Mononuclear cell (primary cell): ENCODE results near the gene SPATS1. TPM values are rescaled to one million over a fixed set of nuclear protein-coding genes. Genes with fewer than 3 reads are reported as not detected.

Experiments used
- H3K27me3 ChIP-seq: 2 replicates; pipeline ENCODE4 v1.6.0; 2011; ENCODE audit warnings: low read length, control low read depth; ENCODE audit not compliant: insufficient read depth
- H3K4me1 ChIP-seq: 2 replicates; pipeline ENCODE4 v1.5.1; 2011; ENCODE audit warnings: mild to moderate bottlenecking, low read length, control low read depth; ENCODE audit not compliant: insufficient read depth
- H3K4me3 ChIP-seq: 2 replicates; pipeline ENCODE4 v1.5.1; 2011; ENCODE audit warnings: mild to moderate bottlenecking, low read length, moderate library complexity
- H3K9me3 ChIP-seq: 2 replicates; pipeline ENCODE4 v1.5.1; 2011; ENCODE audit warnings: low read depth, mild to moderate bottlenecking, control low read depth, low read length
- total RNA-seq: library from RNA; depleted of rRNA; stranded (reverse); fragments of >200 nt; gene quantifications from one replicate; pipeline ENCODE4 v1.2.3, GENCODE V29; 2012

The SPATS1 gene
- total RNA-seq, 1 donor, result not detected

GRCh38 chr6:44381739-44382138, 39.3 kb downstream of the SPATS1 start:
- no peaks in the 10 kb centered on the region for H3K27me3 ChIP-seq
- H3K9me3 ChIP-seq, result no peaks in the 10 kb centered on the region
- H3K4me1 ChIP-seq, result peaks cover 19% of the 10 kb centered on the region
- no peak overlapping the region for H3K4me3 ChIP-seq

- no peaks in the 10 kb centered on the region for H3K9me3 ChIP-seq
- H3K27me3 ChIP-seq, result no peaks in the 10 kb centered on the region
- peak overlapping the region; percentile 72 for H3K4me3 ChIP-seq
- peaks cover 40% of the 10 kb centered on the region for H3K4me1 ChIP-seq
Measured at GRCh38 chr6:44386364-44386928, 44.0 kb downstream of the SPATS1 start.

GRCh38 chr6:44386929-44387345, 44.5 kb downstream of the SPATS1 start:
- peaks cover 35% of the 10 kb centered on the region for H3K4me1 ChIP-seq
- H3K4me3 ChIP-seq, result peak overlapping the region; percentile 72
- no peaks in the 10 kb centered on the region for H3K9me3 ChIP-seq
- H3K27me3 ChIP-seq, result no peaks in the 10 kb centered on the region

GRCh38 chr6:44387346-44388134, 45.1 kb downstream of the SPATS1 start, which contains the start of gene CDC5L:
Gene CDC5L (plus strand): TSS chr6:44387706. CDS start chr6:44387824, 118 bp downstream.
- Histone ChIP-seq H3K4me3 (peak within 1 kb of the TSS; percentile 72), H3K27me3 (no peaks in the 10 kb centered on the region), H3K4me1 (peaks cover 30% of the 10 kb centered on the region), H3K9me3 (no peaks in the 10 kb centered on the region)

- Histone ChIP-seq H3K4me1 (peaks cover 30% of the 10 kb centered on the region), H3K9me3 (no peaks in the 10 kb centered on the region), H3K27me3 (no peaks in the 10 kb centered on the region), H3K4me3 (peak overlapping the region; percentile 72)
Measured at GRCh38 chr6:44388135-44388487, 45.7 kb downstream of the SPATS1 start.

- no peaks in the 10 kb centered on the region for H3K27me3 ChIP-seq
- no peaks in the 10 kb centered on the region for H3K9me3 ChIP-seq
- H3K4me1 ChIP-seq, result peaks cover 30% of the 10 kb centered on the region
- no peak overlapping the region for H3K4me3 ChIP-seq
Measured at GRCh38 chr6:44388887-44389286, 46.4 kb downstream of the SPATS1 start.

- Histone ChIP-seq H3K4me1 (peaks cover 30% of the 10 kb centered on the region), H3K9me3 (no peaks in the 10 kb centered on the region), H3K27me3 (no peaks in the 10 kb centered on the region), H3K4me3 (no peak overlapping the region)
Measured at GRCh38 chr6:44390158-44390683, 47.8 kb downstream of the SPATS1 start.

Other genes starting within 250 kb of the SPATS1 start
- gene MRPL14, start 215.2 kb upstream of the SPATS1 start, total RNA-seq, result 10.3 TPM
- 8.1 TPM for gene TMEM63B, start 215.1 kb upstream of the SPATS1 start, total RNA-seq
- gene CAPN11, start 183.8 kb upstream of the SPATS1 start, total RNA-seq, result 0.10 TPM
- gene MYMX, start 125.7 kb upstream of the SPATS1 start, total RNA-seq, result not detected
- 4.4 TPM for gene SLC29A1, start 119.1 kb upstream of the SPATS1 start, total RNA-seq
- gene HSP90AB1, start 95.5 kb upstream of the SPATS1 start, total RNA-seq, result 442 TPM
- gene SLC35B2, start 85.1 kb upstream of the SPATS1 start, total RNA-seq, result 8.2 TPM
- 125 TPM for gene NFKBIE, start 77.1 kb upstream of the SPATS1 start, total RNA-seq
- not detected for gene TMEM151B, start 72.2 kb upstream of the SPATS1 start, total RNA-seq
- gene AARS2, start 29.3 kb upstream of the SPATS1 start, total RNA-seq, result 4.9 TPM
- gene CDC5L, start 45.1 kb downstream of the SPATS1 start, total RNA-seq, result 30.5 TPM